Fibroblast of lung (primary cell): ENCODE data around the gene CASP6.

ENCODE experiments used
- CTCF ChIP-seq, 2 donors: IDR thresholded peaks in 1 of 2; conservative IDR thresholded peaks in 1 of 2; 1 replicate in 1 of 2; 2 replicates in 1 of 2; pipeline ENCODE4 v1.5.1; 2011 to 2012; ENCODE audit warnings: low read length in 2 of 2, control low read depth in 1 of 2, inconsistent platforms in 1 of 2, low read depth in 1 of 2, mild to moderate bottlenecking in 1 of 2
- EZH2 ChIP-seq: IDR thresholded peaks from 2 replicates; pipeline ENCODE4 v1.5.1; 2012; ENCODE audit warnings: low read length, control low read depth, mild to moderate bottlenecking; ENCODE audit errors: missing control alignments

- TF ChIP-seq CTCF (conservative IDR thresholded peaks at IDR 0.05 in 1 of 2, IDR thresholded peaks at IDR 0.05 in 1 of 2; ENCODE audit: low read depth in 1 of 2, low read length in 2 of 2) (no peak), EZH2 (no peak)
Measured at GRCh38 chr4:109713500-109713899, 10.3 kb upstream of the CASP6 start.
